Fibroblast of skin of abdomen (primary cell): ENCODE results near the gene SLC7A10. TPM values are rescaled to one million over a fixed set of nuclear protein-coding genes. Genes with fewer than 3 reads are reported as not detected.
A peak's percentile ranks its signal among the peaks of the same experiment; 100 is the strongest.

Source experiments
- DNase-seq: peaks from one replicate; pipeline ENCODE4 v3.0.0-alpha.2; 2013
- polyA plus RNA-seq, 2 experiments: library from polyadenylated mRNA; unstranded; fragments of 120-200 nt; gene quantifications; one replicate each; pipeline ENCODE4 v1.2.1, GENCODE V29; 2013; ENCODE audit not compliant: insufficient read length in 2 of 2

Gene SLC7A10
- not detected for polyA plus RNA-seq (2013, experiment 1 of 2; ENCODE audit: insufficient read length)
- polyA plus RNA-seq (2013, experiment 2 of 2; ENCODE audit: insufficient read length), result 0.14 TPM

- no peak for DNase-seq
Observed at GRCh38 chr19:33225458-33225926, at the start of gene SLC7A10. Gene SLC7A10 (minus strand): TSS chr19:33225850. CDS start chr19:33225703, 147 bp downstream.

GRCh38 chr19:33274663-33275558 is 49.3 kb upstream of the SLC7A10 start:
- no peak for DNase-seq

GRCh38 chr19:33273881-33274662 is 48.4 kb upstream of the SLC7A10 start:
- peak; percentile 91 for DNase-seq

- no peak for DNase-seq
Observed at GRCh38 chr19:33273065-33273736, 47.6 kb upstream of the SLC7A10 start.

- DNase-seq, result no peak
Observed at GRCh38 chr19:33271246-33272021, 45.8 kb upstream of the SLC7A10 start.

- no peak for DNase-seq
Observed at GRCh38 chr19:33270769-33271168, 45.1 kb upstream of the SLC7A10 start.

- DNase-seq, result no peak
Observed at GRCh38 chr19:33269016-33269415, 43.4 kb upstream of the SLC7A10 start.

GRCh38 chr19:33268162-33268991 is 42.7 kb upstream of the SLC7A10 start:
- DNase-seq, result no peak

- DNase-seq, result no peak
Observed at GRCh38 chr19:33267706-33268105, 42.1 kb upstream of the SLC7A10 start.

- no peak for DNase-seq
Observed at GRCh38 chr19:33266974-33267484, 41.4 kb upstream of the SLC7A10 start.

- DNase-seq, result no peak
Observed at GRCh38 chr19:33264881-33265445, 39.3 kb upstream of the SLC7A10 start.

- DNase-seq, result no peak
Observed at GRCh38 chr19:33263325-33264023, 37.8 kb upstream of the SLC7A10 start.

- DNase-seq, result no peak
Observed at GRCh38 chr19:33261511-33262189, 36.0 kb upstream of the SLC7A10 start.

GRCh38 chr19:33260628-33261418 is 35.2 kb upstream of the SLC7A10 start:
- DNase-seq, result no peak

- no peak for DNase-seq
Observed at GRCh38 chr19:33259539-33259938, 33.9 kb upstream of the SLC7A10 start.

- no peak for DNase-seq
Observed at GRCh38 chr19:33257828-33258227, 32.2 kb upstream of the SLC7A10 start.

- DNase-seq, result no peak
Observed at GRCh38 chr19:33256261-33256660, 30.6 kb upstream of the SLC7A10 start.

- no peak for DNase-seq
Observed at GRCh38 chr19:33255781-33256180, 30.1 kb upstream of the SLC7A10 start.
